Measurements from ENCODE around the gene USH1C.

USH1C gene

DNA sequence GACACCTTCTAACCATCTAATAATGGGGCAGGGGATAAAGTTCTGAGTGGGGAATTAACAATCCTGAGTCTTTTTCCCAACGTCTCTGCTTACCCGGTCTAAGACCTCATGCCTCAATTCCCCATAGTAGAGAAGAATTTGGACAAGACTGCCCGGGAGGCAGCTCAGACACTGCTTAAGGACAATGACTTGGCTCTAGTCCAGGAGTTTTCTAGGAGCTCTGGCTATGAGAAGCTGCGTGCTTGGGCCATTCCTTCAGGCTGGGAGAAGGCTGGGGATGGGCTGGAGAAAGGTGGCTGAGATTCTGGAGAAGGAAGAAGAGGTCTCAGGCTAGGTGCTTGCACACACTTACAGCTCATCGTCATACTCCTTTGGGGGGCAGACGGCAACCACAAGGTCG, 47.8 kb downstream of the USH1C start (continued):
- TF ChIP-seq ZNF292 (tag by site-specific recombination; IDR thresholded peaks at IDR 0.05; ENCODE audit: borderline replicate concordance, low read depth) (no peak), ZXDB (tag by site-specific recombination; IDR thresholded peaks at IDR 0.05) (no peak), ZNF169 (tag by site-specific recombination; IDR thresholded peaks at IDR 0.05) (no peak)

DNA sequence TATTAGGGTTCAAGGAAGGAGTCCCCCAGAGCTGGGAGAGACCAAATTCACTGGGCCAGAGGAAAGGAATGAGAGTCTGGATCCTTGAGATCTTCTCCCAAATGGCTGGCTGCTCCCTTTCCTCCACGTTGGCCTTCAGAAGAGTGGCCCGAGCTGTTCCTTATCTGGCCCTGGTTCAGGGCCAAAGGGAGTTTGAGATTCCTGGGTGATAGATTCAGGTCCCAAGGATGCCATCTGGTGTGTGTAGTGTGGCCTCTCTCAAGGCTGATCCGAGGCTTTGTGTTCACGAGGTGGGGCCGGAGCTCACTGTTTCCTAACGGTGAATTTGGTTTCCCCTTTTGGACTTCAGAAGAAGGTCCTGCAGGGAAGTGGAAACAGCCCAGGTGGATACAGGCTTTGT, 50.2 kb downstream of the USH1C start:
- CTCF ChIA-PET, result interaction anchor here (1.0 to 2.9 kb wide), 4 partner anchors 10 to 83 kb away, joined by 3 to 23 read pairs (median 6); no protein-coding TSS in a partner anchor
- H3K4me3 ChIP-seq (ENCODE audit: low read depth, low read length), result no peak overlapping the region
- H3K9me3 ChIP-seq (ENCODE audit: control insufficient read depth, insufficient read depth, low read depth, low read length), result no peaks in the 10 kb centered on the region
- no peaks in the 10 kb centered on the region for H3K36me3 ChIP-seq (ENCODE audit: control insufficient read depth in 2 of 2, insufficient read depth in 1 of 2, low read length in 2 of 2)
- no peaks in the 10 kb centered on the region for H3K4me1 ChIP-seq (ENCODE audit: control insufficient read depth, insufficient read depth, low read length)
- TF ChIP-seq OSR2 (tag by site-specific recombination; IDR thresholded peaks at IDR 0.05) (no peak), RBAK (tag by site-specific recombination; IDR thresholded peaks at IDR 0.05) (no peak), ZNF777 (tag by site-specific recombination; IDR thresholded peaks at IDR 0.05; ENCODE audit: borderline replicate concordance) (no peak), ZNF248 (tag by site-specific recombination; IDR thresholded peaks at IDR 0.05) (no peak), ZNF10 (tag by site-specific recombination; IDR thresholded peaks at IDR 0.05) (no peak), SCRT2 (tag by site-specific recombination; IDR thresholded peaks at IDR 0.05) (no peak)
- H3K27ac ChIP-seq (ENCODE audit: extremely low read depth, low read depth, low read length), result no peak overlapping the region
- POLR2A ChIA-PET, result no interaction called here

DNA sequence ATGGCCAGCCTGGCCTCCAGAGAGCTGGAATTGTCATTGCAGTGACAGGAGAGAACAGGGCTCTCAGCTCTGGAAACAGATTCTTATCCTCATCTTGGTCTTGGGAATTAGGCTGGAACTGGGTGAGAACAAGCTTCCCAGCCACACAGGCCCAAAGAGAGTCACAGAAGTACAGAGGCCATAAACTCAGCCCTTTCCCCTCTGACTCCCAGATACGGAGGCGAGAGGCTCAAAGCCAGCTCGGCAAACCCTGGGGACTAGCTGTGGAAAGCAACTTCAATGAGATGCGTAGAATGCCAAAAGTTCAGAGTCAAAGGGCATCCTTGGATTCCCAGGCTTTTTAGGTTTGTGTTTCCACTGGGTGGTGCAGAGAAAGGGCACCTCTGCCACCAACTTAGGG, 53.3 kb downstream of the USH1C start:
- no peaks in the 10 kb centered on the region for H3K36me3 ChIP-seq (ENCODE audit: control insufficient read depth in 2 of 2, insufficient read depth in 1 of 2, low read length in 2 of 2)
- no peak overlapping the region for H3K4me3 ChIP-seq (ENCODE audit: low read depth, low read length)
- H3K9me3 ChIP-seq (ENCODE audit: control insufficient read depth, insufficient read depth, low read depth, low read length), result no peaks in the 10 kb centered on the region
- ChIA-PET POLR2A (no interaction called here), CTCF (interaction anchor here (1.2 kb wide), 1 partner anchor 37 kb away, joined by 3 read pairs; no protein-coding TSS in a partner anchor)
- TF ChIP-seq KLF7 (tag by site-specific recombination; IDR thresholded peaks at IDR 0.05; ENCODE audit: borderline replicate concordance) (no peak), ZBTB8A (tag by site-specific recombination; IDR thresholded peaks at IDR 0.05) (no peak), ZNF121 (tag by site-specific recombination; IDR thresholded peaks at IDR 0.05) (no peak), IKZF3 (tag by site-specific recombination; IDR thresholded peaks at IDR 0.05) (no peak)
- no peak overlapping the region for H3K27ac ChIP-seq (ENCODE audit: extremely low read depth, low read depth, low read length)
- no peaks in the 10 kb centered on the region for H3K4me1 ChIP-seq (ENCODE audit: control insufficient read depth, insufficient read depth, low read length)

DNA sequence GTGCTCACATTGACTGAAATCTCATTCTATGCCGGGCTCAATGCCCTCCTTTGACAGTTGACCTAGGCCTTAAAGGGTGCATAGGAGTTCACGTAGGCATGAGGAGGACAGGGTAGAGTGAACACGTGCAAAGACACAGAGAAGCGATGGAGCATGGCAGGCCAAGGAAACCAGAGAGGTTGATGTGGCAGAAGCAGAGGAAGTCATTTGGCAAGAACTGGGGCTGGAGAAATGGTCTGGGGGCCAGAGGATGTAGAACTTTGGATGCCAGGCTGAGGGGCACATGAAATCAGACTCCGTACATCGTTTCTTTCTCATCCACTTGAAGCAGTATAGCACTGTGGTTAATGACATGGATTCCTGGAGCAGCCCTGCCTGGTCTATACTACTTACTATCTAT, 54.0 kb downstream of the USH1C start:
- H3K4me1 ChIP-seq (ENCODE audit: control insufficient read depth, insufficient read depth, low read length), result no peaks in the 10 kb centered on the region
- TF ChIP-seq ZFP3 (tag by site-specific recombination; IDR thresholded peaks at IDR 0.05; ENCODE audit: low read depth) (no peak), ZBTB1 (tag by site-specific recombination; IDR thresholded peaks at IDR 0.05) (no peak), ZNF311 (tag by site-specific recombination; IDR thresholded peaks at IDR 0.05; ENCODE audit: borderline replicate concordance) (no peak), ZNF571 (tag by site-specific recombination; IDR thresholded peaks at IDR 0.05) (no peak)
- no peaks in the 10 kb centered on the region for H3K9me3 ChIP-seq (ENCODE audit: control insufficient read depth, insufficient read depth, low read depth, low read length)
- H3K27ac ChIP-seq (ENCODE audit: extremely low read depth, low read depth, low read length), result no peak overlapping the region
- no peaks in the 10 kb centered on the region for H3K36me3 ChIP-seq (ENCODE audit: control insufficient read depth in 2 of 2, insufficient read depth in 1 of 2, low read length in 2 of 2)
- no peak overlapping the region for H3K4me3 ChIP-seq (ENCODE audit: low read depth, low read length)
- POLR2A ChIA-PET, result no interaction called here
- CTCF ChIA-PET, result no interaction called here

DNA sequence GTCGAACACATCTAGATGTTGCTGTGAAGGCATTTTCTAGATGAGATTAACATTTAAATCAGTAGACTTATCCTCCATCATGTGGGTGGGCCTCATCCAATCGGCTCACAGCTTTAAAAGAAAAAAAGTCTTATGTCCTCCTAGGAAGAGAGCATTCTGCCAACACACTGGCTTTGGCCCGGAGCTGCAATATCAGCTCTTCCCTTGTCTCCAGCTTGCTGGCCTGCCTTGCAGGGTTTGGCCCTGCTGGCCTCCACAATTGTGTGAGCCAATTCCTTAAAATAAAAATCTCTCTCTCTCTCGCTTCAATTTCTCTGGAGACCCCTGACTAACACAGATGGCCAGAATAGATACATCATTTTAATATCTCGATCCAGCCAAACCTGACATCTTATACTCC, 54.5 kb downstream of the USH1C start:
- Histone ChIP-seq H3K4me1 (ENCODE audit: control insufficient read depth, insufficient read depth, low read length) (no peaks in the 10 kb centered on the region), H3K9me3 (ENCODE audit: control insufficient read depth, insufficient read depth, low read depth, low read length) (no peaks in the 10 kb centered on the region), H3K4me3 (ENCODE audit: low read depth, low read length) (no peak overlapping the region), H3K27ac (ENCODE audit: extremely low read depth, low read depth, low read length) (no peak overlapping the region), H3K36me3 (ENCODE audit: control insufficient read depth in 2 of 2, insufficient read depth in 1 of 2, low read length in 2 of 2) (no peaks in the 10 kb centered on the region)
- POLR2A ChIA-PET, result no interaction called here
- TF ChIP-seq RBAK (tag by site-specific recombination; IDR thresholded peaks at IDR 0.05), result no peak
- TF ChIP-seq ZNF354C (tag by site-specific recombination; IDR thresholded peaks at IDR 0.05; ENCODE audit: borderline replicate concordance, low read depth), result no peak
- TF ChIP-seq ZNF302 (tag by site-specific recombination; IDR thresholded peaks at IDR 0.05; ENCODE audit: low read depth), result no peak
- no peak for TF ChIP-seq MZF1 (tag by site-specific recombination; IDR thresholded peaks at IDR 0.05; ENCODE audit: borderline replicate concordance)
- no peak for TF ChIP-seq SCRT2 (tag by site-specific recombination; IDR thresholded peaks at IDR 0.05)
- TF ChIP-seq ZNF670 (tag by site-specific recombination; IDR thresholded peaks at IDR 0.05; ENCODE audit: low read depth), result no peak
- no peak for TF ChIP-seq ZNF777 (tag by site-specific recombination; IDR thresholded peaks at IDR 0.05; ENCODE audit: borderline replicate concordance)
- CTCF ChIA-PET, result interaction anchor here (1.4 kb wide), 1 partner anchor 38 kb away, joined by 6 read pairs; no protein-coding TSS in a partner anchor
